ENCODE measurements around the gene HEXD. TPM values are rescaled to one million over a fixed set of nuclear protein-coding genes. Genes with fewer than 3 reads are reported as not detected.

The HEXD gene
- total and polyA plus RNA-seq, 2 of the 8 experiments (the other 6 are each of a cell fraction or from before 2014, with no cell fraction given): 20.6 to 21.8 TPM

DNA sequence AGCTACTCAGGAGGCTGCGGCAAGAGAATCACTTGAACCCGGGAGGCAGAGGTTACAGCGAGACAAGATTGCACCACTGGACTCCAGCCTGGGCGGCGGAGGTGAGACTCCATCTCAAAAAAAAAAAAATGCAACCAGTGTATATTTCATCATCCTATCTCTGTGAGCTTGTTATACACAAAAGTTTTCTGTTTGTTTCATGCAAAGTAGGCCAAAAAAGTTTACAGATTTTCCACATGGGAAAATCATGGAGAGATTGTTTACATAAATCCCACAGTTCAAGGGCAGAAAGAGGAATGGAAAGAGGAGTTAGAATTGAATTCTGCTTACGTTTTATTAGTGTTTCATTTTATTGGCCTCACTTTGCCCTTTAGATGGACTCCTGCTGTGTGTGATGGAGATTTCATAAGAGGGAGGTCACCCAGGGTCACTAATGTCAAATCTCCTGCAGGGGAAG lies 65.1 kb downstream of the HEXD start:
- no peaks in the 10 kb centered on the region for H3K79me2 ChIP-seq (ENCODE audit: control insufficient read depth in 1 of 2, insufficient read depth in 2 of 2, low read length in 2 of 2)
- H3K23ac ChIP-seq (ENCODE audit: insufficient read length): no peak overlapping the region
- H3K18ac ChIP-seq (ENCODE audit: extremely low read depth, low read length): no peak overlapping the region
- H3K27ac ChIP-seq (ENCODE audit: low read depth, low read length): no peak overlapping the region
- WGBS, 2 experiments (ENCODE audit: extremely low coverage in 1 of 2, insufficient coverage in 1 of 2, insufficient read length in 1 of 2, insufficient replicate concordance in 2 of 2, low coverage in 1 of 2, low lambda C conversion rate in 2 of 2, missing lambda C conversion rate in 1 of 2): 92% methylated on average over 6 of the region's 6 CpGs; no CpG with 5 or more reads in 1 of the 2 experiments
- H2BK5ac ChIP-seq (ENCODE audit: low read depth, low read length): no peak overlapping the region
- TF ChIP-seq CBX8 (IDR thresholded peaks at IDR 0.05; ENCODE audit: borderline replicate concordance, low read depth, low read length) (no peak), SP4 (IDR thresholded peaks at IDR 0.05; ENCODE audit: low read length) (no peak)
- H3K36me3 ChIP-seq (ENCODE audit: control insufficient read depth in 2 of 4, insufficient read depth in 4 of 4, low read length in 3 of 4): peaks cover 20 to 58% (median 49%) of the 10 kb centered on the region in 4 experiments; a peak in 7 of 8 replicates
- no peak overlapping the region for H4K91ac ChIP-seq (replicated peaks; ENCODE audit: insufficient read length, low read length)
- H3K9me3 ChIP-seq (ENCODE audit: insufficient read depth in 2 of 2, low read depth in 1 of 2, low read length in 1 of 2): no peaks in the 10 kb centered on the region
- H3K4me1 ChIP-seq (replicated peaks in 1 of 4; ENCODE audit: control insufficient read depth in 3 of 4, insufficient read depth in 4 of 4, low read length in 3 of 4): no peaks in the 10 kb centered on the region
- no peak overlapping the region for H2BK120ac ChIP-seq (replicated peaks; ENCODE audit: low read depth, low read length)
- no peak overlapping the region for H3K14ac ChIP-seq (ENCODE audit: insufficient read length)
- no peak overlapping the region for H4K8ac ChIP-seq (ENCODE audit: extremely low read depth, insufficient read depth, low read length)
- no peak for DNase-seq (ENCODE audit: low read depth in 1 of 2, low spot score in 2 of 2)
- no peak overlapping the region for H2AK5ac ChIP-seq (ENCODE audit: low read depth, low read length)
- no peak overlapping the region for H2AFZ ChIP-seq (ENCODE audit: low read length)
- no peak overlapping the region for H3K9ac ChIP-seq (replicated peaks in 1 of 4; ENCODE audit: extremely low read depth in 1 of 4, low read depth in 3 of 4, low read length in 3 of 4)
- H3K27me3 ChIP-seq (replicated peaks in 1 of 4; ENCODE audit: control insufficient read depth in 3 of 4, extremely low read depth in 1 of 4, insufficient read depth in 3 of 4, low read length in 3 of 4): no peaks in the 10 kb centered on the region
- H3K56ac ChIP-seq (replicated peaks; ENCODE audit: insufficient read length, low read depth, low read length): no peak overlapping the region
- no peak overlapping the region for H3K4me2 ChIP-seq (ENCODE audit: insufficient read depth in 1 of 2, low read depth in 2 of 2, low read length in 2 of 2)
- peaks cover 3% of the 10 kb centered on the region in 2 experiments for H4K20me1 ChIP-seq (replicated peaks in 1 of 2; ENCODE audit: control insufficient read depth in 1 of 2, insufficient read depth in 2 of 2, low read length in 2 of 2)
- ChIA-PET POLR2A (ENCODE audit: partially characterized antibody) (interaction anchor here (0.7 to 0.9 kb wide), 2 partner anchors 11 to 527 kb away, joined by 3 read pairs; no protein-coding TSS in a partner anchor), CTCF (ENCODE audit: partially characterized antibody) (interaction anchor here (0.8 to 1.9 kb wide), 5 partner anchors 9 to 97 kb away, joined by 3 to 7 read pairs (median 4); no protein-coding TSS in a partner anchor)
- H2BK12ac ChIP-seq (ENCODE audit: low read depth, low read length): no peak overlapping the region
- H3K4me3 ChIP-seq (ENCODE audit: extremely low read depth in 1 of 4, insufficient read depth in 2 of 4, low read depth in 3 of 4, low read length in 4 of 4): no peak overlapping the region
- no peaks in the 10 kb centered on the region for H3K23me2 ChIP-seq (ENCODE audit: low read depth, low read length)
- H2BK20ac ChIP-seq (ENCODE audit: low read length): no peak overlapping the region
- H3K4ac ChIP-seq (replicated peaks; ENCODE audit: insufficient read length, low read depth, low read length): no peak overlapping the region
- H3K79me1 ChIP-seq (ENCODE audit: low read depth, low read length): no peaks in the 10 kb centered on the region
- FAIRE-seq: no peak
- no peak overlapping the region for H2BK15ac ChIP-seq (ENCODE audit: low read length)
- no peak overlapping the region for H4K5ac ChIP-seq (ENCODE audit: insufficient read length, low read depth, low read length)
